HG03457 (cell line): ENCODE results near the gene ATP6V1B1.

ENCODE experiments used
- ATAC-seq: cut with Tn5 transposase; IDR thresholded peaks from one replicate; pipeline ENCODE4 v1.9.1; 2021; ENCODE audit warnings: moderate number of reproducible peaks; ENCODE audit not compliant: unreplicated experiment

The ATP6V1B1 gene

DNA sequence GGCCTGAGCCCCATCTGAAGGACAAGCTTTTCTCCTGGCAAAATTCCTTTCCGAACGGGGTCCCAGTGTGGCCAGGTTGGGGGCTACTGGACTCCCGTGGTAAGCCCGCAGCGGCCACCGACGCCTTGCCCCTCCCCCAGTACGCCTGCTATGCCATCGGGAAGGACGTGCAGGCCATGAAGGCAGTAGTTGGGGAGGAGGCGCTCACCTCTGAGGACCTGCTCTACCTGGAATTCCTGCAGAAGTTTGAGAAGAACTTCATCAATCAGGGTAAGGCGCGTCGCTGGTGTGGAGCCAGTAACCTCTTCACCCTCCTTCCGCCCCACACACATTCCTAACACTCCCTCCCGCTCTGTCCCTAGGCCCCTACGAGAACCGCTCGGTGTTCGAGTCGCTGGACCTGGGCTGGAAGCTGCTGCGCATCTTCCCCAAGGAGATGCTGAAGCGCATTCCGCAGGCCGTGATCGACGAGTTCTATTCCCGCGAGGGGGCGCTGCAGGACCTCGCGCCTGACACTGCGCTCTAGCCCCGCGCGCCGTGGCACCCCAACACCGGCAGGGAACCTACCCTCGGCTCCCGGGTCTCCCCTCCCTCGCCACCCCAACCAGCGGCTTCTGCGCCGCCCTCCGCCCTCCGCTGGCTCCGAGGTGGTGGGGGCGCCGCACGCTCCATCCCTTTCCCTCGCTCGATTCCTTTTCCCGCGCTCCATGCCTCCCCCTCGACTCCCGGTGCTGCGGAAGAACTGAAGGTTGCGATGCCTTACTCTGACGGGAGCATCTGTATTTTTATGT, 29.1 kb downstream of the ATP6V1B1 start:
- peak; percentile 52 for ATAC-seq

DNA sequence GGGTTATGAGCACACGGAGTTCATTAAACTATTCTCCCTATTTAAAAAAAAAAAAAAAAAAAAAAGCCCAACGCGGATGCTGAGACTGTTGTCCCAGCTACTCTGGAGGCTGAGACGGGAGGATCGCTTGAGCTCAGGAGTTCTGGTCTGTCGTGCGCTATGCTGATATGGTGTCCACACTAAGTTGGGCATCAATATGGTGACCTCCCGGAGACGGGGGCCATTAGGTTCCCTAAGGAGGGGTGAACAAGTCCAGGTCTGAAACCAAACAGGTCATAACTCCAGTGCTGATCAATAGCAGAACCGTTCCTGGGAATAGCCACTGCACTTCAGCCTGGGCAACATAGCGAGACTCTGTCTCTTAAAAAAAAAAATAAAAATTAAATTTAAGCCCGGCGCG, 29.8 kb downstream of the ATP6V1B1 start:
- no peak for ATAC-seq

DNA sequence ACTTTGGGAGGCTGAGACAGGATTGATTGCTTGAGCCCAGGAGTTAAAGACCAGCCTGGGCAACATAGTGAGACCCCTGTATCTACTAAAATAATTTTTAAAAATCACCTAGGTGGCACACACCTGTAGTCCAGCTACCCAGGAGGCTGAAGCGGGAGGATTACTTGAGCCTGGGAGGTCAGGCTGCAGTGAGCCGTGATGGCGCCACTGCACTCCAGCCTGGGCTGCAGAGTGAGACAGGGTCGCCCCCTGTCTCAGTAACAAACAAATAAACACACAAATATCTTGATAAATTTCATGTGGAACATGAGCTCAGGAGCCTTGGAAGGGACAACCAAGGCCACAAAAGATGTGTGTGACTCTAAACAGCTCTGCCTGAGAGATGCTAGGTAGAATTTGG, 31.0 kb downstream of the ATP6V1B1 start:
- no peak for ATAC-seq

DNA sequence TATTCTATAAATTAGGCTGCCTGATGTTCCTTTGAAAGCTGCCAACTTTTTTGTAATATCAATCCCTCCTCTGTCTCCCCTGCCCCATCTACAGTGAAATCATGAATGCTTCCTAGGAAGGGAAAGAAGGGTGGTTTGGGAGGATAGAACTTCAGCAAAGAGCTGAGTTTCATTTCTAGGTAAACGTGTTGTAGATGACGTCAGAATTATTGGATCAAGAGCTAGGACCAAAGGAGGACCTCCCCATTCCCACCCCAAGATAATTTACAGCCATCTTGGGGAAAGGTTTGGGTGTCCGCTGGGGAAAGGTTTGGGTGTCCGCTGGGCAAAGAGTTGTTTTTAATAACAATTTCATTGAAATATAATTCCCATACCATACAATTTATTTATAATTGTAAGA, 31.5 kb downstream of the ATP6V1B1 start:
- no peak for ATAC-seq

DNA sequence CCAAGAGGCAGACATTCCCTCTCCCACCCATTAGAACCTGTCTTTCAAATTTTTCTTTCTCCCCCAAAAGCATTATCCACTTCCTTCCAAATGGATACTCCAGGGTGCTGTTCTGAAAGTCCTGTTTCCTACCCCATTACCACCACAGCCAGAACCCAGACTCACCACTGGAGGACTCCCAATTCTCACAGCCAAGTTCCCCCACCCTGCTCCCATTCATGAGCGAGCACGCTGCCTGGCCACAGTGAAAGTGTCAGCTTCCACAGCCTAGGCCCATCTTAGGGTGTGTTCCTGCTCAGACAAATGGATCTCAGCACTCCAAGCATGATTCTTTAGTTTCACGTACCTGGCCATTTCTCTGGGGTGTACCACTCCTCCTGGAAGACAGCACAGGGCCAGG, 38.9 kb downstream of the ATP6V1B1 start:
- no peak for ATAC-seq

DNA sequence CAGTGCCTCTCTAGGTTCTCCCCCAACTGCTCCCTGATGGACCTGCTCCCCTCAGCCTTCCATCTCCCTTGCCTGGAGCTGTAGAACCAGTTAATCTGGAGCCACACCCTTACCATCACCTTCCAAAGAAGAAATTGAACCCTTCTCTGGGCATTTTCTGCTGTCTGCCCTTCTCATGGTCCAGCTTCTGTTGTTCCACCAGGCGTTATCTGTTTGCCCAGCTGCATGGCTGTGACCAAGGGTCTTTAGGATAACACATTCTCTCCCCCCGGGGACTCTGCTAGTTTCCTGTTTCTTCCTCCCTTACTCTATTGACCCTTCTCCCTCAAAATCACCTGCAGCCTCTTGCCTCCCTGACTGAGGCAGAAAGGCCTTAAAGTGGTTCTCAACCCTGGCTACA, 39.5 kb downstream of the ATP6V1B1 start:
- no peak for ATAC-seq

DNA sequence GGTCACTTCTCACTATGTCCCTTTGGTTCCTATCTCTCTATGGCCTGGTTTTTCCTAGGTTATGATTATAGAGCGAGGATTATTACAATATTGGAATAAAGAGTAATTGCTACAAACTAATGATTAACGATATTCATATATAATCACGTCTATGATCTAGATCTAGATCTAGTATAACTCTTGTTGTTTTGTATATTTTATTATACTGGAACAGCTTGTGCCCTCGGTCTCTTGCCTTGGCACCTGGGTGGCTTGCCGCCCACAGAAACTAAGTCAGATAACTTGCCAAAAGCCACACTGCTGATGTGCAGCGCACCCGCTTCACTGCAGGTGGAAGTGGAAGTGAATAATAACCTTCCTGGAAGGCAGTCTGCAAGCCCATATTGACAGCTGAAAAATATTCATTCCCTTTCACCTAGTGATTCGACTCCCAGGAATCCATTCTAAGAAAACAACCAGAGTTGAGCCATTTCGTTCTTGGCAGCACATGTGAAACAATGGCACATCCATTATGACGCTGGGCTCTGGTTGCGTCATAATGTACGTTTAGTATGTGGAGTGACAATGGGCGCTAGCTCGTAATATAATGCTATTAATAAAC, 42.0 kb downstream of the ATP6V1B1 start:
- ATAC-seq, result no peak

DNA sequence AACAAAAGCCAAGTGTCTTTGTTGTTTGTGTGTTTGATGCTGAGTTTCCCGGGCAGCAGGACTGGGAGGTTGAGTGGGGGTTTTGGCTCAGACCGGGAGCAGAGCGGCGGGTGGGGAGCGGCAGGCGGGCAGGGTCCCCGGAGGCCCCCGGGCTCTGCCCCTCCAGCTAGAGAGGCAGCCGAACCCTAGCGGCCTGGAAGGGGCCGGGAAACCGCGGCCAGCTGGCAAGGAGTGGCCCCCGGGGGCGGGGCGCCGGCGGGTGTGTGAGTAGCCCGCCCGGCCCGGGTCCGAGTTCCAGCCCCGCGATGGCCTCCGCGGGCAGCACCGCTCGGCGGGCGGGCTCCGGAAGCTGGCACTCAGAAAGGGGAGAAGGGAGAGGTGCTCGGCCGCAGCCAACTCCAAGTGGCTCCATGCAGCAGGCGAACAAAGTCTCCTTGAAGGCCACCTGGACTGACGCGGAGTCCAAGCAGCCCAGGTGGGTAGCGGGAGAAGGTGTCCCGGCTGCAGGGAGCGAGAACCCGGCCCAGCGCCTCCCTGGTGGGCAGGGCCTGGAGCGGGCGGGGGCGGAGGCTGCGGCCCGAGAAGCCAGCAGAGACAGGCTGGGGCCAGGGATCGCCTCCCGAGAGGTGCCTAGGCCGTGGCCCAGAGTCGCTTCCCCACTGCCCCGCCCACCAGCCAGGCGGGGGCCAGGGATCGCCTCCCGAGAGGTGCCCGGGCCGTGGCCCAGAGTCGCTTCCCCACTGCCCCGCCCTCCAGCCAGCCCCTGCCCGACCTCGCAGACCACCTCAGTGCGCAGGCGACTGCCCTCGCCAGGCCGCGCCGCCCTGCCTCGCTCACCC, 42.9 kb downstream of the ATP6V1B1 start, which contains the start of gene ANKRD53:
ANKRD53 (plus strand) TSS at position 290 of the 839 bp plus-strand sequence; CDS start at position 306, 16 bp downstream.
- ATAC-seq, result no peak

DNA sequence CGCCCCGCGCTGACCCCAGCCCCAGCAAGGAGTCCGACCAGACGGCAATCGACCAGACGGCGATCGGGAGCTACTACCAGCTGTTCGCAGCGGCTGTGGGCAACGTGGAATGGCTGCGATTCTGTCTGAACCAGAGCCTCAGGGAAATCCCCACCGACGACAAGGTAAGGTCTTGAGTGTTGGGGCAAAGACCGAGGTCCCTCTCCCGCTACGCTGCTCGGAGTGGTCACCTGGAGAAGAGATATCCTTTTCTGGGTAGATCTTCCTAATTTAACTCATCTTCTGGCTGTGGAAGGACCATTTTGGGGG, 43.4 kb downstream of the ATP6V1B1 start:
- no peak for ATAC-seq

DNA sequence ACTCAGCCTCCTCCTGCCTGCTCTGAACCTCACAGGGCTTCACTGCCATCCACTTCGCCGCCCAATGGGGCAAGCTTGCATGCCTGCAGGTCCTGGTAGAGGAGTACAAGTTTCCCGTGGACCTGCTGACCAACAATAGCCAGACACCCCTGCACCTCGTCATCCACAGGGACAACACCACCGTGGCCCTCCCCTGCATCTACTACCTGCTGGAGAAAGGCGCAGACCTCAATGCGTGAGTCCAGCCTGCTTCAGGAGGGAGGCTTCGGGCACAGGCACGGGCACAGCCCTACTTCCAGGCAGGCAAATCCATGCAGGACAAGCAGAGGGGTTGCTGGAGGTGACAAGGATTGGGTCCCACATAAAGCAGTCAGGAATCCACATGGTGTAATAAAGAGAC, 43.9 kb downstream of the ATP6V1B1 start:
- ATAC-seq, result no peak

DNA sequence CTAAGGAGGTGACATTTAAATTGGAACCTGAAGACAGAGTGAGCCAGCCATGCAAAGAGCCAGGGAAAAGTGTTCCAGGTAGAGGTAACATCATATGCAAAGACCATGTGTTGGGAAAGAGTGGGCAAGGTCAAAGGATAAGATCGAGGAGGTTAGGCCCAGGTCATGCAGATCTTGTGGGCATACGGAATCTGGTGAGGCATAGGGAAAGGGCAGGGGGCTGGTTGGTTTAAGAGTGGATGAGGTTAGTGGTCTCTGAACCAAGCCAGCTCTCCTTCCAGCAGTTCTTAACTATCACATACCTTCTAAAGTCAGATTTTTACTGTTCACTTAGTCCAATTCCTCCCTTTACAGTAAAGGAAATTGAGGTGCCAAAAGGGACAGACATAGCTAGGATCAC, 45.7 kb downstream of the ATP6V1B1 start:
- ATAC-seq, result no peak

DNA sequence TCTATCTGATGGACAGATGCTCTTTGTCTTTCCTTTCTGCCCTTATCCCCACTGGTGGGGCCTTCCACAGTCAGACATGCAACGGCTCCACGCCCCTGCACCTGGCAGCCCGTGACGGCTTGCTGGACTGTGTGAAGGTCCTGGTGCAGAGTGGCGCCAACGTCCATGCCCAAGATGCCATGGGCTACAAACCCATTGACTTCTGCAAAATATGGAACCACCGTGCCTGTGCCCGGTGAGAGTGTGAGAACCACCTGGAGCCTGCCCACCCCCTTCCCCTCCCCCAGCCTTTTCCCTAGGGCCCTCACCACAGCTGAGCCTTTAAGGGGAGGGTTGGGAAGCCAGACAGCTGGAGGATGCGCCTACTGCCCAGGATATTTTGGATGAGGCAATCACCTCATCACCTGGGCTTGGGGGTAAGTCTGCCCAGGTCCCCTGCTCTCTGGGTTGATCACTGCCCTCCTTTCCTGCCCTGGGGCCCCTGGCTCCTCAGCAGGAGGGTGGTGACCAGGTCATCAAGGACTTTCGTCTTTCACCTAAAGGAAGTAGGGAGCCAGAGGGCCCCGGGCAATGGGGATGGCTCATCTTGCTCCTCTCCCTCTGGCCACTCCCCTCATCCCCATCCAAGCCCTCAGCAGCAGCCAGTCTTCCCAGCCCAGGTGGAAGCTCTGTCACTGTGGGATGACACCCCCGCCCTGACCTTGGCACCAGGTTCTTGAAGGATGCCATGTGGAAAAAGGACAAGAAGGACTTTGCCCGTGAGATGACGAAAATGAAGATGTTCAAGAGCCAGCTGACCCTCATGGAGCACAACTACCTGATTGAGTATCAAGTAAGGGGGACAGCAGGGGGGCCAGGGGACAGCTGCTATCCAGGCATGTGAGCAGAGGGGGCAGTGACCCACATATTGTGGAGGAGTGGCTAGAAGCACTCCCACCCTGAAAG, 46.4 kb downstream of the ATP6V1B1 start:
- ATAC-seq, result no peak

DNA sequence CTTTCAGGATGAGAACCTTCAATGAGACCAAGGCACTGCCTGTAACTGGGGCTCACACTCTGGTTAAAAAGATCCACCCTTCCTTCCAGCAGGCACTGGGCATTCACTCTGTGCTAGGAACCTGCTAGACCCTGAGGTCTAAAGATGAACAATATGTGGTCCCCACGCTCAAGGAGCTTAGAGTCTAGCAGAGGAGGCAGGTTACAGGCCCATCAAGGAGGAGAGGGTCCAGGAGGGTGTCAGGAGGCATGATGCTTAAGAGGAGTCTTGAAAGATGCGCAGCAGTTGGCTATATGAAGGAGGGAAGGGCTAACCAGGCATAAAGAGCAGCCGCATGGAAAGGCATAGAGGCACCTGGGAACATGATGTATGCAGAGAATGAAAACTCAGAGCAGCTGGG, 47.3 kb downstream of the ATP6V1B1 start:
- no peak for ATAC-seq

DNA sequence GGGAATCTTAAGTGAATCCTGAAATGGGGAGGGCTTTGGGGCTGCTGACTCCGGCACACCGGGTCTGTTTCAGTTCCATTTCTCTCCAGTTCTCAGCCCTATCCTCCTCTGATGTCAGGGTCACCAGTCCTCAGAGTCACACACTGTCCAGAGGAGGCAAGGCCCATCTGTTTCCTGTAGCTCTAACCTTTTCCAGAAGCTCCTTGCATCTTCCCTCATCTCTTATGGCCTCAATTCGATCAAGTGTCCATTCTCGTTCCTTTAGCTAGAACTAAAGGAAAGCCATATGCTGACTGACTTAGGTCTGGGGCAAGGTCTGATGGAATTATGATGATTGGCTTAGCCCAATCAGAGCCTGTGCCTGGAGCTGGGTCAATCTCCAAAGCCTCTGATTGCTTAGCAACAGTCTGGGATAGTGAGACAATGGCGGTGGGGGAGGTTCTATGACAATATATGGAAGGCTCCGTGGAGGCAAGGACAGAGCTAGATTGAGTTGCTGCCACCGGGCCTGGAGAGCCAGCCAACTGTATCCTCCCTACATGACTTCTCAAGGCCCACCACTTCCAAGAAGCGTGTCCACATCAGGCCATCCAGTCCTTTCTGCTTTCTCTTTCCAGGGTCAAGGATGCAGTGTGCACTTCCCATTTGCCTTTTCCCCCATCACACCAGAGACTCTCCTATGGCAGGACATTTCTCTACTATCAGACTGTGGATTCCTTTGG, 48.0 kb downstream of the ATP6V1B1 start:
- ATAC-seq, result no peak

DNA sequence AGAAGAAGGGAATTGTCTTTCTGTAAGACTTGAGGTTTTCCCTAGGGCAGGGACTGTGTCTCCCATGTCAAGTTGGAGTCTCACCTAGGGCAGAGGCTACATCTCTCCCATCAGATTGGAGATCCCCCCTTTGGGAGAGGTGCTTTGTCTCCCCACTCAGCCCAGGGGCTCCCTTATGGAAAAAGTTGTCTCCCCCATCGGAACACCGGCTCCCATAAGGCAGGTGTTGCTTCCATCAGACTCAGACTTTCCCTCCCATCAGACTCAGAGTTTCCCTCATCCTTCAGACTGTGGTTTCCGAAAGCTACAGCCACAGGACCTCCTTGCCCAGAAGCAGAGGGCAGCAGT, 48.5 kb downstream of the ATP6V1B1 start:
- no peak for ATAC-seq

DNA sequence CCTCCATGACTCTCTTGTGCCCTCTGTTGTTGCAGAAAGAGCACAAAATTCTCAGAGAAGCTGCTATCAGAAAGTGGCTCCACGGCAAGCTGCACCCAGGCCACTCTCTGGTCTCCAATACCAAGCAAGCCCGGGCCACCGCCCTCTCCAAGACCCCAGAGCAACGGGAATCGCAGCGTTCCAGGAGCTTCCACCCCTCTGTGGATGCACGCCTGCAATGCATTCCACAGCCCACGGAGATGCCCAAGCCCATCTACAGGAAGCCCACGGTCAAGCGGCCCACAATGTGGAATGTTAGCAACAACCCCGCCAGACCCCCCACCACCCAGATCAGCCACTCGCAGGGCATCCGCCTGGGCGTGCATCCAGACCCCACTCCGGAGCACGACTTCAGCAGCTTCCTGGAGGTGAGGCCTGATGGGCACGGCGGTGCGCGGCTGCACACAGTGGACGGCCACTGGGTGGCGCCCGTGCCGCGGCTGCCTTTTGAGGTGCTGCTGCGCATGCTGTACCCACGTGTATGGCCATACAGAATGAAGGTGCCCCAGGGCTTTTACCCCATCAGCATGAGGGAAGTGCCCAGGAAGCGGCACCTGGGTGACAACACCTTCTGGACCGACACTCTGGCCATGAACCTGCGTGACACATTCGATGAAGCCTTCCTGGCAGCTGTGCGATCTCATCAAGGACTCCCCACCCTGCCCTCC, 49.0 kb downstream of the ATP6V1B1 start:
- ATAC-seq, result peak; percentile 84

DNA sequence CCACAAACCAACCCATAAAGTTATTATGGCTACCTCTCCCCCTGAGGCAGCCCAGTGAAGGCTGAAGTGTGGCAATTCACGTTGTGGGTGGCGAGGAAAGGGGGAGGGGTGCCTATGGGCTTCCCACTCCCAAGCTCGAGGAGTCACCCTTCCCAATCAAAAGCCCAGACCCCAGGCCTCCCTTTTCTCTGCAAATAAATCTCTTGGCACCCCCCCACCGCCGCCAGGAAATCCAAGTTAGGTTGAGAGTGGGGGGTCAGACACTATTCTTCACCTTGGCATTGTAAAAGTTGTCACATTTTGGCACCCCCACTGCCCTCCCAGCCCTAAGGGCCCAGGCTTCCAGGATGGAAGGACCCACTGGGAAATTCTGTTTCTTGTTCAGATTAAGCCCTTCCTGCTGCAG, 49.6 kb downstream of the ATP6V1B1 start:
- no peak for ATAC-seq

DNA sequence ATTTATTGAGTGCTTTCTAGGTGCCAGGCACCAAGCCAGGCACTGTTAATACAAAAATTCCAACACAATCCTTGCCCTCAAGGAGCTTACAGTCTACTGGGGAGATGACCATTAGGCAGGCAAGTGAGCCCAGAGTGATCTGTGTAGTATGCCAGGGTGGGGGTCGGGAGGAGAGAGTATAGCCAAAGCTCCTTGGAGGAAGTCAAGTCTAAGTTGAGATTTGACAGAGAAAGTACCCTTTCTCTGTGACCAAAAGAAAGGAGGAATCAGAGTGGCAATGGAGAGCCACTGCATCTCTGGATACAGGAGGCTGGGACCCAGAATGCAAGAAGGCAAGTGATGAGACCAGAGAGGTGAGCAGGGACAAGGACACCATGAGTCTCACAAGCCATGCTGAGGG, 50.3 kb downstream of the ATP6V1B1 start:
- no peak for ATAC-seq

DNA sequence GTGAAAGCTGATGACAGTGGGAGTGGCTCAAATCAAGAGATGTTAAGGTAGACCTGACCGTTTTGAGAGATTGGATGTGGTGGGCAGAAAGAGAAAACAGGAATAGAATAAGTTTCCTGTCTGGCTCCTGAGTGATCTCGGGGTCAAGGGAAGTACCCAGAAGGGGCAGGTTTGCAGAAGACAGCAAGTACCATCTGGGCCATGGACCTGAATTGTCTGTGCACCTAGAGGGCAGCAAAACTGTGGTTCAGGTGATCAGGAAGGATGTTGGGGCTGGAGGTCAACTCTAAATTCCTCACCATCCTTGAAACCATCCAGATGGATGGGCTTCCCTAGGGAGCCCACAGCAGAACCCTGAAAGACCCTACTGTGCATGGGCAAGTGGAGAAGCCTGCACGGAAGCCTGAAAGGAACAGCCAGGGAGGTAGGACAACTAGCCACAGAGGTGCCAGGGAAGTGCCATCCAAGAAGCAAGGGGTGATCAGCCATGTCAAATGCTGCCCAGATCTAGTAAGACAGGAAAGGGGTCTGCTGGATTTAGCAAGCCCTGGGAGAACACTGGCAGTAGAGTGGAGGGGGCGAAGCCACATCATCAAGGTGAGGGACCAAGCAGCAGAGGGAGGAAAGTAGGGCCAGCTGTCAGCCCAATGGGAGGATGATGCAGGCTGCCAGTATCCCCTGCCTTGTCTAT, 50.9 kb downstream of the ATP6V1B1 start:
- no peak for ATAC-seq
